Epithelial cell of prostate (primary cell): ENCODE data around the gene ERCC1.

Source experiments
- DNase-seq: peaks from one replicate; pipeline ENCODE4 v3.0.0-alpha.2; 2011; ENCODE audit warnings: low read depth, low spot score
- H3K27ac ChIP-seq: fragments of 450-650 bp; 2 replicates; pipeline ENCODE4 v1.5.1; 2017; ENCODE audit warnings: mild to moderate bottlenecking

The ERCC1 gene

GRCh38 chr19:45370410-45371204 lies 53.1 kb downstream of the ERCC1 start, which contains the start of gene ERCC2:
Gene ERCC2, minus strand, starts transcription at chr19:45370573. Its CDS starts 33 bp downstream, at chr19:45370540.
- DNase-seq = peak; percentile 88
- H3K27ac ChIP-seq = peak within 1 kb of the TSS; percentile 72

- H3K27ac ChIP-seq = no peak overlapping the region
- no peak for DNase-seq
Measured at GRCh38 chr19:45368737-45369340, 54.9 kb downstream of the ERCC1 start.

- no peak for DNase-seq
Measured at GRCh38 chr19:45368127-45368526, 55.6 kb downstream of the ERCC1 start.

GRCh38 chr19:45364696-45365095 lies 59.0 kb downstream of the ERCC1 start:
- no peak for DNase-seq
- H3K27ac ChIP-seq = no peak overlapping the region

More at GRCh38 chr19:45368127-45368526, 55.6 kb downstream of the ERCC1 start:
- no peak overlapping the region for H3K27ac ChIP-seq

GRCh38 chr19:45363861-45364459 lies 59.8 kb downstream of the ERCC1 start:
- no peak for DNase-seq

GRCh38 chr19:45362291-45362690 lies 61.4 kb downstream of the ERCC1 start:
- no peak for DNase-seq
- H3K27ac ChIP-seq = no peak overlapping the region

More at GRCh38 chr19:45363861-45364459, 59.8 kb downstream of the ERCC1 start:
- no peak overlapping the region for H3K27ac ChIP-seq

GRCh38 chr19:45361608-45362007 lies 62.1 kb downstream of the ERCC1 start:
- DNase-seq = no peak
- no peak overlapping the region for H3K27ac ChIP-seq

GRCh38 chr19:45358213-45358792 lies 65.4 kb downstream of the ERCC1 start:
- no peak for DNase-seq
- no peak overlapping the region for H3K27ac ChIP-seq

- no peak overlapping the region for H3K27ac ChIP-seq
- no peak for DNase-seq
Measured at GRCh38 chr19:45357445-45357783, 66.3 kb downstream of the ERCC1 start.
